GM18526 (cell line): ENCODE measurements around the gene GDAP1L1.

ENCODE experiments used
- POLR2A ChIP-seq: IDR thresholded peaks from 3 replicates; pipeline ENCODE4 v1.6.1; 2011; ENCODE audit not compliant: insufficient read length; ENCODE audit errors: extremely low read depth

Gene GDAP1L1

GRCh38 chr20:44247131-44247571 is at the start of gene GDAP1L1:
TSS of gene GDAP1L1 (plus strand) at chr20:44247308. CDS start at chr20:44247335, 27 bp downstream.
- no peak for TF ChIP-seq POLR2A

GRCh38 chr20:44198872-44199271 is 48.2 kb upstream of the GDAP1L1 start:
- TF ChIP-seq POLR2A: no peak

- no peak for TF ChIP-seq POLR2A
Observed at GRCh38 chr20:44199877-44200276, 47.2 kb upstream of the GDAP1L1 start.

- TF ChIP-seq POLR2A: no peak
Observed at GRCh38 chr20:44200371-44200770, 46.7 kb upstream of the GDAP1L1 start.

GRCh38 chr20:44200983-44201382 is 46.1 kb upstream of the GDAP1L1 start:
- TF ChIP-seq POLR2A: no peak

GRCh38 chr20:44203161-44203560 is 43.9 kb upstream of the GDAP1L1 start:
- TF ChIP-seq POLR2A: no peak

- TF ChIP-seq POLR2A: no peak
Observed at GRCh38 chr20:44204156-44204831, 42.8 kb upstream of the GDAP1L1 start.

GRCh38 chr20:44204832-44205215 is 42.3 kb upstream of the GDAP1L1 start:
- TF ChIP-seq POLR2A: no peak

GRCh38 chr20:44206132-44206531 is 41.0 kb upstream of the GDAP1L1 start:
- no peak for TF ChIP-seq POLR2A

- no peak for TF ChIP-seq POLR2A
Observed at GRCh38 chr20:44207126-44207723, 39.9 kb upstream of the GDAP1L1 start.

GRCh38 chr20:44208165-44208564 is 38.9 kb upstream of the GDAP1L1 start:
- TF ChIP-seq POLR2A: no peak

- TF ChIP-seq POLR2A: no peak
Observed at GRCh38 chr20:44208770-44209169, 38.3 kb upstream of the GDAP1L1 start.

GRCh38 chr20:44209686-44210405 is 37.3 kb upstream of the GDAP1L1 start:
- TF ChIP-seq POLR2A: no peak

- TF ChIP-seq POLR2A: peak; percentile 72
Observed at GRCh38 chr20:44210406-44211176, 36.5 kb upstream of the GDAP1L1 start, which contains the start of gene OSER1. TSS of gene OSER1 (minus strand) at chr20:44210771. CDS start at chr20:44206957, 3,814 bp downstream.

- no peak for TF ChIP-seq POLR2A
Observed at GRCh38 chr20:44211177-44212039, 35.7 kb upstream of the GDAP1L1 start.

- no peak for TF ChIP-seq POLR2A
Observed at GRCh38 chr20:44212792-44213191, 34.3 kb upstream of the GDAP1L1 start.
